ENCODE measurements around the gene ETV1. TPM values are rescaled to one million over a fixed set of nuclear protein-coding genes. Genes with fewer than 3 reads are reported as not detected.
A peak's percentile ranks its signal among the peaks of the same experiment; 100 is the strongest.

ETV1 gene
- total and polyA plus RNA-seq, 9 of the 15 experiments (the other 6 are each of a cell fraction or from before 2014, with no cell fraction given), result 7.2 to 27.4 (median 14.0) TPM

- no peak for TF ChIP-seq AFF1 (IDR thresholded peaks at IDR 0.05; ENCODE audit: low read depth in 1 of 2, partially characterized antibody in 2 of 2)
- TF ChIP-seq POLR2B (IDR thresholded peaks at IDR 0.05; ENCODE audit: low read depth, partially characterized antibody), result no peak
- TF ChIP-seq ZNF239 (CRISPR knock-in tag; IDR thresholded peaks at IDR 0.05), result no peak
Measured at GRCh38 chr7:13989949-13990305, 461 bp upstream of the ETV1 start (continued).

GRCh38 chr7:13988731-13989125 is 738 bp downstream of the ETV1 start:
- H3K27me3 ChIP-seq (ENCODE audit: control insufficient read depth in 2 of 2, insufficient read depth in 2 of 2, low read length in 2 of 2), result no peaks in the 10 kb centered on the region
- H3K36me3 ChIP-seq (ENCODE audit: control insufficient read depth, insufficient read depth, low read length), result no peaks in the 10 kb centered on the region
- DNase-seq (ENCODE audit: extremely low read depth in 1 of 4, low spot score in 3 of 4), result peak in 3 of 4 experiments; percentile 24 to 81 (median 64)
- intact Hi-C loops (cut with micrococcal nuclease), result loop anchor here (2.0 to 5.0 kb wide), 2 partner anchors 14 to 1271 kb away; no protein-coding TSS in a partner anchor
- peak overlapping the region; percentile 82 for H2AFZ ChIP-seq (ENCODE audit: low read depth, low read length)
- H3K4me1 ChIP-seq (replicated peaks in 1 of 2; ENCODE audit: control insufficient read depth in 2 of 2, insufficient read depth in 2 of 2, low read length in 2 of 2), result peaks cover 4 to 7% of the 10 kb centered on the region in 2 experiments; a peak in 4 of 5 replicates
- peaks cover 38% of the 10 kb centered on the region for H3K79me2 ChIP-seq (ENCODE audit: control insufficient read depth, insufficient read depth, low read length)
- H4K20me1 ChIP-seq (replicated peaks; ENCODE audit: control insufficient read depth, insufficient read depth, low read length), result no peaks in the 10 kb centered on the region
- FAIRE-seq, result peak; percentile 84
- peak overlapping the region; percentile 51 for H3K4me3 ChIP-seq
- POLR2A ChIA-PET, result interaction anchor here (0.6 to 2.4 kb wide), 8 partner anchors 9 to 1585 kb away, joined by 3 to 12 read pairs (median 4); no protein-coding TSS in a partner anchor
- peak; percentile 33 for ATAC-seq
- no TSS peak for BruUV-seq (replicated peaks)
- peak overlapping the region; percentile 93 for H3K27ac ChIP-seq (ENCODE audit: extremely low read depth, low read depth, low read length)
- no peaks in the 10 kb centered on the region for H3K9me1 ChIP-seq (ENCODE audit: control insufficient read depth, insufficient read depth, low read length)
- in situ Hi-C loops (cut with MboI), result loop anchor here (25.0 kb wide), 1 partner anchor 1276 kb away; no protein-coding TSS in a partner anchor
- peak overlapping the region; percentile 75 to 77; a peak in 3 of 4 replicates for H3K9ac ChIP-seq (ENCODE audit: insufficient read depth in 1 of 2, low read depth in 2 of 2, low read length in 2 of 2)
- no peaks in the 10 kb centered on the region for H3K9me3 ChIP-seq (replicated peaks; ENCODE audit: control insufficient read depth, insufficient read depth, low read depth, low read length)
- peak overlapping the region; percentile 89 for H3K4me2 ChIP-seq (ENCODE audit: insufficient read depth, low read length)
- CTCF ChIA-PET (ENCODE audit: low intra/inter-chr PET ratio), result no interaction called here
- WGBS (ENCODE audit: insufficient coverage, low coverage, missing lambda C conversion rate), result 0% methylated on average over 4 of the region's 5 CpGs
- TF ChIP-seq EGR1 (conservative IDR thresholded peaks at IDR 0.05) (0 out of 2 replicates have a peak, but pooled peaks have one; percentile 11), PHF8 (IDR thresholded peaks at IDR 0.05; ENCODE audit: borderline replicate concordance, low read length) (peak; percentile 9; the same call in 1 of the 2 replicates), POLR2H (tag; IDR thresholded peaks at IDR 0.05; ENCODE audit: low read depth) (peak; percentile 82), MLLT1 (IDR thresholded peaks at IDR 0.05) (peak in 1 of 2 experiments; percentile 29; a peak in 1 of 4 replicates), GATAD2A (IDR thresholded peaks at IDR 0.05) (0 out of 2 replicates have a peak, but pooled peaks have one; percentile 63), POLR2AphosphoS5 (IDR thresholded peaks at IDR 0.05; ENCODE audit: control insufficient read depth, insufficient read depth, low read depth, low read length) (0 out of 2 replicates have a peak, but pooled peaks have one; percentile 16), ZNF324 (CRISPR knock-in tag; IDR thresholded peaks at IDR 0.05) (no peak), MAZ (CRISPR knock-in tag; conservative IDR thresholded peaks at IDR 0.05 in 1 of 2, IDR thresholded peaks at IDR 0.05 in 1 of 2) (peak in 1 of 2 experiments; percentile 78; a peak in 2 of 4 replicates), LCOR (CRISPR knock-in tag; IDR thresholded peaks at IDR 0.05) (0 out of 2 replicates have a peak, but pooled peaks have one; percentile 1), GTF2E2 (tag; IDR thresholded peaks at IDR 0.05) (peak; percentile 63; the same call in 1 of the 2 replicates), ZNF133 (CRISPR knock-in tag; IDR thresholded peaks at IDR 0.05) (no peak), BRD9 (IDR thresholded peaks at IDR 0.05; ENCODE audit: low read depth, partially characterized antibody) (peak; percentile 40)
